AG09309 (cell line): ENCODE measurements around the gene PAFAH2.

Source experiments
- DNase-seq: peaks from one replicate; pipeline ENCODE4 v3.0.0-alpha.2; 2010; ENCODE audit warnings: low read depth
- H3K4me3 ChIP-seq: 2 replicates; pipeline ENCODE4 v1.5.1; 2011; ENCODE audit warnings: mild to moderate bottlenecking, low read depth, low read length, moderate library complexity; ENCODE audit not compliant: control insufficient read depth
- TF ChIP-seq, protein P1 (sequence below): IDR thresholded peaks from 2 replicates; pipeline ENCODE4 v1.5.1; 2011; ENCODE audit warnings: mild to moderate bottlenecking, low read depth, low read length, inconsistent platforms; ENCODE audit not compliant: insufficient read depth, control insufficient read depth; ENCODE audit errors: missing control alignments

PAFAH2 gene

DNA sequence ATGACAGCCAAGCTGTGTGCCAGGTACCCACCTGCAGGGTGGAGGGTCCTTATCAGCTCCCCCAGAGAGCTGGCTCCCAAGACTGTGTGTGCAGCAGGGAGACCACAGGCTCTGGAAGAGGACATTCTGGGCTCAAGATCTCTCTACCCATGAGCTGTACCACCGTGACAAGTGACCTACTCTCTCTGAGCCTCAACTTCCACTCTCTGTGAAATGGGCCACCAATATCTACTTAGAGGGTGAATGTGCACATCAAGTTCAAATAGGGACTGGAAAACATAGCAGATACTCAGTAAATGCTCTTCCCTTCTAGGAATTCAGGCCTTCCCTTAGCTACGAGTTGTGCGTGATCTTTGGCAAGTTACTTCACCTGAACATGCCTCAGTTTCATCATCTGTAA is 46.6 kb upstream of the PAFAH2 start:
- no peak overlapping the region for H3K4me3 ChIP-seq
- TF ChIP-seq, protein P1, sequence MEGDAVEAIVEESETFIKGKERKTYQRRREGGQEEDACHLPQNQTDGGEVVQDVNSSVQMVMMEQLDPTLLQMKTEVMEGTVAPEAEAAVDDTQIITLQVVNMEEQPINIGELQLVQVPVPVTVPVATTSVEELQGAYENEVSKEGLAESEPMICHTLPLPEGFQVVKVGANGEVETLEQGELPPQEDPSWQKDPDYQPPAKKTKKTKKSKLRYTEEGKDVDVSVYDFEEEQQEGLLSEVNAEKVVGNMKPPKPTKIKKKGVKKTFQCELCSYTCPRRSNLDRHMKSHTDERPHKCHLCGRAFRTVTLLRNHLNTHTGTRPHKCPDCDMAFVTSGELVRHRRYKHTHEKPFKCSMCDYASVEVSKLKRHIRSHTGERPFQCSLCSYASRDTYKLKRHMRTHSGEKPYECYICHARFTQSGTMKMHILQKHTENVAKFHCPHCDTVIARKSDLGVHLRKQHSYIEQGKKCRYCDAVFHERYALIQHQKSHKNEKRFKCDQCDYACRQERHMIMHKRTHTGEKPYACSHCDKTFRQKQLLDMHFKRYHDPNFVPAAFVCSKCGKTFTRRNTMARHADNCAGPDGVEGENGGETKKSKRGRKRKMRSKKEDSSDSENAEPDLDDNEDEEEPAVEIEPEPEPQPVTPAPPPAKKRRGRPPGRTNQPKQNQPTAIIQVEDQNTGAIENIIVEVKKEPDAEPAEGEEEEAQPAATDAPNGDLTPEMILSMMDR: no peak
- DNase-seq: no peak

DNA sequence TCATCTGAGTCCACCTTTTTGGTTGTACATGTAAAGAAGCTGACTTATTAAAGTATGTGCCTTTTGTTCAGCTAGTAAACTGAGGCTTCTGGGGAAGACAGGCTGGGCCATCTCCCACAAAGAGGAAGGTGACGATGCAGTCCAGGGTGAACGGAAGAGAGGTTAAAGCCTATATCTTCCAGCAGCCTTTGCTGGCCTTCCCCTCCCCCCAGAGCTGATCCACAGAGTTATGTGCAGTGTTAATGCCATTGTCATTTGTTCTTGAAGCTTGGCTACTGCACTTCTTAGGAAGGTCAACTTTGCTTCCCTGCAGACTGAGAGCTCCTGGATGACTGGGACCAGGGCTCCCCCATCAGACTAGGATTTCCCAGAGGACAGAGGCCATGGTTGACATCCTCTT is 45.9 kb upstream of the PAFAH2 start:
- TF ChIP-seq, protein P1: no peak
- H3K4me3 ChIP-seq: no peak overlapping the region
- DNase-seq: no peak

DNA sequence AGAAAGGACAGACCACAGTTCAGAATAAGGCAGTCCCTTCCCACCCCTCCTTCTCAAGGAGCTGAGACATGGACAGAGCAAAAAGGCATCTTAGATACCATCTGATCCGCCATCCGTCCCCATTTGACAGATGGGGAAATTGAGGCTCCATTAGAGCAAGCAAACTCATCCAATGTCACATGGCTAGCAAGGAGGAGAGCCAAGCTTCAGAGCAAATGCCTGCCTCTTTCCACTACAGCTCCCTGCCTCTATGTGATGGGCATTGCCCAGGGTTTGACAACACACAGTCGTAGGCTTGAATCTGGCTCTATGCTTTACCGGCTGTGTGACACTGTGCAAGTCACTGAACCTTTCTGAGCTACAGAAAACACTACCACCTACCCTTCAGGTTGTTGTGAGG is 44.1 kb upstream of the PAFAH2 start:
- no peak overlapping the region for H3K4me3 ChIP-seq
- no peak for DNase-seq
- TF ChIP-seq, protein P1: no peak

DNA sequence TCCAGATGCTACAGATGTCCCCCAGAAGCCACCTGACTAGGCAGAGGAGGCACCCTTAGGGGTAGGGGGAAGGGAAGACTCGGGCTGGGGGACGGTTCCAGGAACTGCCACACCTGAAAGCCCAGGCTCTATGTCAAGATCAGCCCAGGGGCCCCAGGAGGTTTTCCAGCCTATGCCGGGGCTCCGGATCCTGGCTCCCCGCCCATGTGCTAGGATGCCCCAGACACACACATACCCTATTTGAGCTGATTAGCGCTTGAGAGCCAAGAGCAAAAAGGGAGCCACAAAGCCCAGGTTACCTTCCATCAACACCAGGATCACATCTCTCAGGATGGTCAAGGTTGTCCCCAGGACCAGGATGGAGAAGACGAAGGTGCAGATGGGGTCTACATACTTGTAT is 43.5 kb upstream of the PAFAH2 start:
- no peak for DNase-seq
- no peak overlapping the region for H3K4me3 ChIP-seq
- TF ChIP-seq, protein P1: no peak

DNA sequence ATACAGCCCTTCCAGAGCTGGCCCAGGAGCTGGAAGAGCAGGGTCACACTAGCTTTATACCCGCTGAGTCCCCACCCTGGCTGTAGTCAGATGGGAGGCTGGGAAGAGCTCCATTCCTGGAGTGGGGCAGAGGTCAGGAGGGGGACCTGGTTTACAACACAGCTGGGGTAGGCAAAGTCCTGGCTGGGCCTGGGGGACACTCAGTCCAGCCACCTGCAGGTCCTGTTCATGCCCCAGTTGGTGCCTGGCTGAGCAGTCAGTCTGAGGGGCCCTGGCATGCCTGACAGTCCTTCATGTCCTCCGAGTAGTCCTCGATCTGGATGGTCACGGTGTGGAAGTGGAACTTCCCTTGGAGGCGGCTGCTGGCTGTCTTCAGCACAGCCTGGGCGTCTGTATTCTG is 41.0 kb upstream of the PAFAH2 start:
- no peak for DNase-seq
- TF ChIP-seq, protein P1: no peak
- H3K4me3 ChIP-seq: no peak overlapping the region

DNA sequence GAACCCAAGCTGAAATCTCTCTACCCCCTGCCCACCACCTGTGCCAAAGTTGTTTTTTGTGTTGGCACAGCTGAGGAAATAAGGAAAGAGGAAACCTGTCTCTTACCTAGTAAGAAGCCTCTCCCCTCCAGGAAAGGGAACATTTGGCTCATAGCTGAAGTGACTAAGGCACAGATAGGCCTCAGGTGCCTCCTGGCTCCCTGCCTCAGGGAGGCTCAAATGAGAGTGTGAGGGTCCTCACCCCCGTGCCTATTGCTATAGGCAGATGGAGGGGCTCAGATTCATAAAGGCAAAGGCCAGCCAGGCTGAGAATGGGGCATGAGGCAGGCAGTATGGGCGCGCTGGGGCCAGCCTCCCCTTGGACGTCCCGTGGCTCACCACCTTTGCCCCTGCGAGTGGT is 40.6 kb upstream of the PAFAH2 start:
- no peak for DNase-seq
- TF ChIP-seq, protein P1: no peak
- no peak overlapping the region for H3K4me3 ChIP-seq

DNA sequence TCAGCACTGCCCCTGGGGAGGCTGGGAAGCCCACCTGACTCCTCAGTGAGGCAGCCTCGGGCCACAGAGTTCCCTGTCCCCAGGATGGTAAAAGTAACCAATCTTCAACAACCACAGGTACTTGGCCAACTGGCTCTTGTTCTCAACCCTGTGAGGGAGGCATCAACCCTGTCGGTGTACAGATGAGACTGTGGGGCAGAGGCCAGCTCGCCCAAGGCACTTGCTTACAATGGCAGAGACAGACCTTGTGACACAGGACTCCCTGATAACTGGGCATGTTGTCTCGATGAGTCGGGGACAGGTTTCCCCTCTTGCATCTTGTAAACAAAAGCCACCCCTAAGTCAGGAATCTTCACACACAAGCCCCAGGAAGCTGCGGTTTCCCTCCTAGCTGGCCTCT is 40.0 kb upstream of the PAFAH2 start:
- DNase-seq: no peak
- no peak overlapping the region for H3K4me3 ChIP-seq
- TF ChIP-seq, protein P1: no peak
